ENCODE measurements around the gene FILIP1L.

Gene FILIP1L

GRCh38 chr3:99883693-99884092 is 230.6 kb downstream of the FILIP1L start:
- Histone ChIP-seq H3K36me3 (ENCODE audit: insufficient read depth) (no peaks in the 10 kb centered on the region), H3K4me1 (ENCODE audit: low read depth, poor library complexity, severe bottlenecking) (peaks cover 6% of the 10 kb centered on the region), H3K4me2 (no peak overlapping the region), H4K20me1 (ENCODE audit: insufficient read depth) (no peaks in the 10 kb centered on the region), H2AFZ (ENCODE audit: low read depth) (no peak overlapping the region), H3K9ac (no peak overlapping the region), H3K27me3 (ENCODE audit: insufficient read depth, low read depth) (no peaks in the 10 kb centered on the region), H3K27ac (no peak overlapping the region), H3K4me3 (IDR thresholded peaks at IDR 0.05; ENCODE audit: insufficient read depth, low read depth, low read length) (no peak overlapping the region), H3K79me2 (ENCODE audit: insufficient read depth, low read depth) (no peaks in the 10 kb centered on the region; the same call in 1 of the 2 replicates)
- TF ChIP-seq CTCF (conservative IDR thresholded peaks at IDR 0.05; ENCODE audit: low read depth, low read length): no peak

- H3K27ac ChIP-seq: no peak overlapping the region
- H3K4me2 ChIP-seq: no peak overlapping the region
- H3K4me1 ChIP-seq (ENCODE audit: low read depth, poor library complexity, severe bottlenecking): peaks cover 12% of the 10 kb centered on the region
- no peaks in the 10 kb centered on the region for H4K20me1 ChIP-seq (ENCODE audit: insufficient read depth)
- no peak overlapping the region for H2AFZ ChIP-seq (ENCODE audit: low read depth)
- H3K36me3 ChIP-seq (ENCODE audit: insufficient read depth): no peaks in the 10 kb centered on the region
- H3K4me3 ChIP-seq (IDR thresholded peaks at IDR 0.05; ENCODE audit: insufficient read depth, low read depth, low read length): no peak overlapping the region
- H3K27me3 ChIP-seq (ENCODE audit: insufficient read depth, low read depth): no peaks in the 10 kb centered on the region
- no peak overlapping the region for H3K9ac ChIP-seq
- H3K79me2 ChIP-seq (ENCODE audit: insufficient read depth, low read depth): no peaks in the 10 kb centered on the region; the same call in 1 of the 2 replicates
- no peak for TF ChIP-seq CTCF (conservative IDR thresholded peaks at IDR 0.05; ENCODE audit: low read depth, low read length)
Observed at GRCh38 chr3:99883138-99883461, 231.2 kb downstream of the FILIP1L start.

- H3K79me2 ChIP-seq (ENCODE audit: insufficient read depth, low read depth): no peaks in the 10 kb centered on the region; the same call in 1 of the 2 replicates
- H3K27ac ChIP-seq: no peak overlapping the region
- H3K27me3 ChIP-seq (ENCODE audit: insufficient read depth, low read depth): no peaks in the 10 kb centered on the region
- no peak overlapping the region for H2AFZ ChIP-seq (ENCODE audit: low read depth)
- no peak overlapping the region for H3K4me2 ChIP-seq
- no peaks in the 10 kb centered on the region for H3K36me3 ChIP-seq (ENCODE audit: insufficient read depth)
- H3K4me1 ChIP-seq (ENCODE audit: low read depth, poor library complexity, severe bottlenecking): peaks cover 17% of the 10 kb centered on the region
- no peak for TF ChIP-seq CTCF (conservative IDR thresholded peaks at IDR 0.05; ENCODE audit: low read depth, low read length)
- H3K4me3 ChIP-seq (IDR thresholded peaks at IDR 0.05; ENCODE audit: insufficient read depth, low read depth, low read length): no peak overlapping the region
- no peaks in the 10 kb centered on the region for H4K20me1 ChIP-seq (ENCODE audit: insufficient read depth)
- H3K9ac ChIP-seq: no peak overlapping the region
Observed at GRCh38 chr3:99882436-99883137, 231.7 kb downstream of the FILIP1L start.

- no peak overlapping the region for H3K4me3 ChIP-seq (IDR thresholded peaks at IDR 0.05; ENCODE audit: insufficient read depth, low read depth, low read length)
- H4K20me1 ChIP-seq (ENCODE audit: insufficient read depth): no peaks in the 10 kb centered on the region
- TF ChIP-seq CTCF (conservative IDR thresholded peaks at IDR 0.05; ENCODE audit: low read depth, low read length): no peak
- H2AFZ ChIP-seq (ENCODE audit: low read depth): no peak overlapping the region
- H3K27ac ChIP-seq: no peak overlapping the region
- no peak overlapping the region for H3K9ac ChIP-seq
- H3K36me3 ChIP-seq (ENCODE audit: insufficient read depth): no peaks in the 10 kb centered on the region
- H3K27me3 ChIP-seq (ENCODE audit: insufficient read depth, low read depth): no peaks in the 10 kb centered on the region
- no peaks in the 10 kb centered on the region; the same call in 1 of the 2 replicates for H3K79me2 ChIP-seq (ENCODE audit: insufficient read depth, low read depth)
- H3K4me1 ChIP-seq (ENCODE audit: low read depth, poor library complexity, severe bottlenecking): peaks cover 24% of the 10 kb centered on the region
- H3K4me2 ChIP-seq: no peak overlapping the region
Observed at GRCh38 chr3:99881121-99881524, 233.2 kb downstream of the FILIP1L start.
